Stimulated activated CD8-positive, alpha-beta memory T cell treated with anti-CD3 and anti-CD28 coated beads, Interleukin-15, amount 100 ng/mL, for 48 hours (primary cell): ENCODE measurements around the gene SMPDL3B.

Source experiments
- DNase-seq, 2 donors: peaks; one replicate each; pipeline ENCODE4 v3.0.0-alpha.2; 2020; ENCODE audit warnings: low read depth in 2 of 2

SMPDL3B gene, protein sequence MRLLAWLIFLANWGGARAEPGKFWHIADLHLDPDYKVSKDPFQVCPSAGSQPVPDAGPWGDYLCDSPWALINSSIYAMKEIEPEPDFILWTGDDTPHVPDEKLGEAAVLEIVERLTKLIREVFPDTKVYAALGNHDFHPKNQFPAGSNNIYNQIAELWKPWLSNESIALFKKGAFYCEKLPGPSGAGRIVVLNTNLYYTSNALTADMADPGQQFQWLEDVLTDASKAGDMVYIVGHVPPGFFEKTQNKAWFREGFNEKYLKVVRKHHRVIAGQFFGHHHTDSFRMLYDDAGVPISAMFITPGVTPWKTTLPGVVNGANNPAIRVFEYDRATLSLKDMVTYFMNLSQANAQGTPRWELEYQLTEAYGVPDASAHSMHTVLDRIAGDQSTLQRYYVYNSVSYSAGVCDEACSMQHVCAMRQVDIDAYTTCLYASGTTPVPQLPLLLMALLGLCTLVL

DNA sequence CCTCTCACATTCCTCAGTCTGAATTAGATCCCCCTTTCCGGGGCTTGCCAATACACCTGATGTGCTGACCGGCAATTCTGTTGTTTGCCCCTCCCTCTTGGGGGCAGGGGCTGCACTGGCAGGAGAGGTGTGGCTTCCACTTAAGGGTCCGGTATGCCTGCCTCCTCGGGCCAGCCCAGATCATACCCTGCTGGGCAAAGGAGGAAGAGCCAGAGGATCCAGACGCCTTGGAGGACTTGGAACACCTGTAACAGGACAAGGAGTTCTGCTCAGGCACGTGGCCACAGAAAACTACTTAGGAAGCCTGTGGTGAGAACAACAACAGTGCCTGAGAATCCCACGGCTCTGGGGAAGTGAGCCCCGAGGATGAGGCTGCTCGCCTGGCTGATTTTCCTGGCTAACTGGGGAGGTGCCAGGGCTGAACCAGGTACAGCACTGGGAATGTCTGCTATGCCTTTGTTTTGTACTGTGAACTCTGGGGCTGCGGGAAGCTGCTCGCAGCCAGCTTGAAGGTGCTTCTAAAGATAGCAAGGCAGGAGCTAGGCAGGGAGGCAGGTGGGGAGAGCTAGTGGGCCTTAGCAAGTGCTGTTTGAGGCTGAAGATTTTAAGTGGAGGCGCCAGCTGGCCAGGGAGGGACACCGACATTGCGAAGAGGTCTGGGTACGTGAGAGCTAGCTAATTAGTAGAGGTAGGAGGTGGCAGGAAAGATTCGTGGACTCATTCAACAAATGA, at the start of gene SMPDL3B:
SMPDL3B (plus strand) TSS at position 183 of the 732 bp plus-strand sequence; CDS start at position 367, 184 bp downstream.
- DNase-seq, result no peak

DNA sequence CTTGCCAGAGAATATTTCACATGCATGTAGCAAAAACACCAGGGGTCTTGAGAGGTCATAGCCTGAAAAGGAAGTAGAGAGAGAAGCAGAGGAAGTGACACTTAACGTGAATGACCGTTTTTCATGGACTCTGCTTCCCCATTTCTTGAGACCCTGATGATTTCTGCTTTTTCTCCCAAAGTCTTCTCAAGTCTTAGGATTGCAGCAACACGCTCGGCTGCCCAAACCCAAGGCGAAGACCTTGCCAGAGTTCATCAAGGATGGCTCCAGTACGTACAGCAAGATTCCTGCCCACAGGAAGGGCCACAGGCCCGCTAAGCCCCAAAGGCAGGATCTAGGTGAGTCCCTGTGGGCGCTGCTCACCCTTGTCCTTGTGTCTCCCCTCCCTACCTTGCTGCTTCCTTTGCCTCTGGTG, 49.7 kb upstream of the SMPDL3B start:
- DNase-seq, result no peak

DNA sequence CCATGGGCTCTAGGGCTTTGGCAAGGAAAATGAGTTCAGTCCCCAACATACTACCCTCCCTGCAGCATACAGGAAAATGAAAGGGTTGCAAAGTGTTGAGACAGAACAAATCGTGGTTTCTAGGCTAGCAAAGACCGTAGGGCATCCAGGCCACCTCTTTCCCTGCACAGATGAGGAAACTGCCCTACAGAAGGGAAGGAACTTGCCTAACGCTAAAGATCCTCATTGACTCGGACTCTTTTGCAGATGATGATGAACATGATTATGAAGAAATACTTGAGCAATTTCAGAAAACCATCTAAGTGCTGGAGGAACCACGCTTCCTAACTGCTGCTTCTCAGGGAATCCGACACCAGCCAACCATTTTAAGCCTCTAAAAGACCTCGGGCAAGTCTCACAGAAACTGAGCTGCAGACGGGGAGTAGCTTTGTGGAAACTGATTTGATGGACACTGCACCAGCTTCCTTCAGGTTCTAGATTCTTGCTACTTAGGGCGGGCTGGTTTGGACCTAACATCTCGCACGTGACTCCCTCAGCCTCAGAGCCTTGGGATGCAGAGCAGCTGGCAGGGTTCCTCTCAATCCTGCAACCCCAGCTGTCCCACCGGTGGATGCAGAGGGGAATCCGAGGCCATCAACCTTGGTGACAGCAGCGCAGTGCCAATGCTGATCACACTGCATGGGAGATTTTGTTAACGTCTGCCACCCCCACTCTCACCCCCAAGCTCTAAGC, 49.0 kb upstream of the SMPDL3B start:
- DNase-seq, result no peak

DNA sequence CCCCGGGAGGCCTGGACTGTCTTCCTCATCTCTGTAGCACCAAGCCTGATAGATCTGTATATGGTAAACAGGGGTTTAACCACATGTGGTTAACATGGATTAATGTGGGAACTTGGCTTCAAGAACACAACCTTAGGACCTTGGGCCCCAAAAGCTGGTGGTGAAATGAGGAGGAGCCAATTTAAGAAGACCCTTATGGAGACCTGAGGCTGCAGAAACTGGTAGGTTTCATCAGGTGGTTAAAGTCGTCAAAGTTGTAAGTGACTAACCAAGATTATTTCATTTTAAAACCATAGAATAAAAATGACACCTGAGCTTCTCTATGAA, 48.5 kb upstream of the SMPDL3B start:
- no peak for DNase-seq

DNA sequence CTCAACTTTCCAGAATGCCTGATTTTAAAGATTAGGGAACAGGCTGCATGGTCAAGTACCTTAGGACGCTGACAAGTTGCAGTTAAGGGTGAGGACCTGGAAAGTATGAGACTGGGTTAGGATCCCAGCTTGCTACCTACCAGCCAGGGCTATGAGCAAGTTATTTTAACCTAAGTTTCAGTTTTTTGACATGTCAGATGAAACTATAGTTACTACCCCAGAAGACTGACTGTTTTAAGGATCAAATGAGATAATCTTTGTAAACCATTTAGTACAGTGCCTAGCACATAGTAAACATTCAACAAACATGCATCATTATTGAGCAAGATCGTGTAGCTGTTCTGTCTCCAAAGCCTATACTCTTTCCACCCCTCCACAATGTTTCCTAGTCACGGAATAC, 48.1 kb upstream of the SMPDL3B start:
- no peak for DNase-seq

DNA sequence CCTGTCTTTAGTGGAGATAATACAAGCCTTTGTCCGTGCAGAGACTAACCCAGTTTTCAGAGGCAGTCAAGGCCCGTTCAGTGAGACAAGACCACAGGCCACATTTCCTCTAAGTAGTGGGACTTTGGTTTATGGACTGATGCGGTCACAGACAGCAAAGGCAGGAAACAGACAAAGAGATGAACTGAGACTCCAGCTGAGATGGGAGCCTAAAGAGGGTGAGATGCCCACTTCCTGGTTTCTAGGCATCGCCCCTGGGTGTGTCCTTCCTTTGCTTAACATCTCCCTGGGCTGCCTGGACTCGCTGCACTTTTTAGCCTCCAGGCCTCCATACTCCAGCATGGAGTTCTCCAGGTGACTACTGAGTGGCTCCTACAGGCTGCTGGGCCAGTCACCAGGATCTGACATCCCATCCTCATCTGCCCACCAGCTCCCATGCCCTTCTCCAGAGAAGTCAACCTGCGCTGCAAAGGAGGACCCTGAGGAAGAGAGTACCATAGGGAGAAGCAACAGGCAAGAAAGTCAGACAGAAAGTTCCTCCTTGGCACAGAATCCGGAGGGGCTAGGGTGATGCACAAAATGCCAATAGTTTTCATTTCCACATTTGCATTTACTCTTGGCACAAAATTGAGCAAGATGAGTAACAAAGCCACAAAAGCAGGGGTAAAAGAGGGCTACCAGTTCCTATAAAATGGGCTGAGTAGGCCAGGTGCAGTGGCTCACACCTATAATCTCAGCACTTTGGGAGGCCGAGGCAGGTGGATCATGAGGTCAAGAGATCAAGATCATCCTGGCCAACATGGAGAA, 47.4 kb upstream of the SMPDL3B start:
- DNase-seq, result no peak

DNA sequence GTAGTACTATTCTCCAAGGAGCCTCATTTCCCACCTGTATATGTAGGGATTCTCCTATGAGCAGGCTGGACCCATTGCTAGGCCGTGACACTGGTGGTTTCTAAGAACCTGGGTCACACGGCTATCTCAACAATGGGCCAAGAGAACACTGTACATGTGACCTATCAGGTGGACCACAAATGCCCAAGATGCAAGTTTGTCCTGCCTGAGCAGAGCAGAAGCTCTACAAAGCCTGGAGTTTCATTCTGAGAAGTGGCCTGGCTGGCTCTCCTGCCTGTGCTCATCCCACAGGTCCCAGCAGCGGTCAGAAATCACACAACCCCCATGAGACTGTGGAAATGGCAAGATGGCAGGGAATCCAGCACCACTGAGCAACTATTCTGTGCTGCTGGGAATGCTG, 45.3 kb upstream of the SMPDL3B start:
- DNase-seq, result no peak

DNA sequence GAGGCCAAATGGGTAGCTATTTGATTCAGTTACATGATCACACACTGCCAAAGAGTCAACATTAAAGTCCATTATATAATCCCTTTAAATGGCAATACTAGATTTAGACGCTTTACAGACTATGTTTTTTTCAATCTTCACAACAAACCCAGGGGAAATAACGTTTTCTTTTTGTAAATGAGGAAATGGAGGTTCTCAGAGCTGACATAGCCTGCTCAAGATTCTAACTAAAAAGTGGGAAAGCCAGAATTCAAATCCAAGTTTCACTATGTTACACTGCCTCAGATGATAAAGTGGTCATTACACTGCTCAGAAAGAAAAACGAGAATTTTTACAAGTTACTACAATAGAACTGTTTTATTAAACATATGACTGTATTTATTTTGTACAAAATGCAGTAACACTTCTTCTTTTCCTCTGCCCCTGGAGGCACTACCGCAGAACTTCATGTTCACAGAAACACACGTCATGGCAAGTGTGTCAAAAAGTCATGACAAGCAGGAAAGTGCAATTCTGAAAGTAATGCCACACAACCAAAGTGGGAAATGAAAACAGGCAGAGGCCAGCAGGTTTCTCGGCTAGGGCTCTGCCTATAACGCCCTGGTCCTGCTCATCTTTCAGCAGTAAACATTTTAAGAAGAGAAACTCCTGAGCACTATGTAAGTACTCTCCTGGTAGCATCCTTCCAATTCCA, 43.5 kb upstream of the SMPDL3B start:
- no peak for DNase-seq

DNA sequence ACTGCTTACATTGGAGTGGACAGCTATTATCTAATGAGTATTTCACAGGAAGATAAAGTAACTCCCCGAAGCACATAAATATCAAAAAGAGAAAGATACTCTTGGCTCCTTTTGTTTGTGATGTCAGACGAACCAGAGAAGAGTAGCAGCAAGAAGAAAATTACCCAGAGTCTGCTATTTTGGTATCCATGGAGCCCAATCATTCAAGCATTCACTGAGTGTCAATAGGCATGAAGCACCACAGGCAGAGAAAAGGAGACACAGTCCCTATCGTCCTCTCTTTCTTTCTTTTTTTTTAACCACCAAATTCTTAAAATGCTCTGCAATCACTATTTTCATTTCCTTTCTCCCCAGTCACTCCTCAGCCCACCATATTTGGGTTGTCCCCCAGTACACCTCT, 40.3 kb upstream of the SMPDL3B start:
- no peak for DNase-seq

DNA sequence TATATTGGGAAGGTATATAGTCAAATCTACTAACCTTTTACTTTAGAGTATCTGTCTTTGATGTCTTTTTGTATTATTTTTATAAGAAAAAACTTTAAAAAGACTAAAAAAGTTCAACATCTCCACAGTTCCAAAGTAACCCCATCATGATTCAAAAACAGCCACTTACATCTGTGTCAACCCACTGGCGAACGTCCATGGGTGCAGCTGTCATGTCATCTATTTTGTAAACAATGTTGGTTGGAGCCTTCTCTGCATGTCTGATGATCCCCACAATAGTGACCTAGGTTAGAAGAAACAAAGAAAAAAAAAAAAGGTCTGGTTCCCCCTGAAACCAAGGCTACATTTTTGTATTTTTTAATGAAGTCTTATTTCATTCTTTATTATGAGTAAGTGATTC, 28.0 kb upstream of the SMPDL3B start:
- no peak for DNase-seq

DNA sequence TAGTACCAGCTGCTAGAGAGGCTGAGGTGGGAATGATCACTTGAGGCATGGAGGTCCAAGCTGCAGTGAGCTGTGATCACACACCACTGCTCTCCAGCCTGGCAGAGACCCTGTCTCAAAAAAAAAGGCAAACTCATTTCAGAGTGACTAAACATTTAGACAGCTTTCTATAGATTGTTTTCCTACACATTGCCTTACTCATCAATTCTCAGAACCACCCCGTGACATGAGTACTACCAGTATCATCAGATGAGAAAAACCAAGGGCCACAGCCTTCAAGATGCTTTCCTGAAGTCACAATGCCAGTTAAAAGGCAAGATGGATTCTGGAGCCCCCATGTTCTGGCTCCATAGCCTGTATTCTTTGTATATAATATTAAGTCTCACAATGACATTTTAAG, 22.4 kb upstream of the SMPDL3B start:
- DNase-seq, result no peak

DNA sequence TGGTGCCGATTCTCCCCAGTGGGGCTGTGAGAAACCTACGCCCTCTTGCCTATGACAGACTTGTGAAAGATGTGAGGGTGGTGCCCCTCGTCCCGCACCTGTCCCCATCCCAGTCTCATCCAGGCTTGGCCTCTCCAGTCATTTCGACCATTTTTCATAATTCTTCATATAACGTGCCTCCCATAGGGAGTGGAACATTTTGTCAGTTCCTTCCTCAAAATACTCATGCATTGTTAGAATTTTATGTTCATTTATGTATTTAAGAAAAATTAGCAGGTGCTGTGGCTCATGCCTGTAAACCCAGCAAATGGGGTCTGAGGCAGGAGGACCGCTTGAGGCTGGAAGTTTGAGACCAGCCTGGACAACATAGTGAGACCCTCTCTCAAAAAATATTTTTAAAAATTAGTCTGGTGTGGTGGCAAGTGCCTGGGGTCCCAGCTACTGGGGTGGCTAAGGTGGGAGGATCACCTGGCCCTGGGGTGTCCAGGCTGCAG, 19.7 kb upstream of the SMPDL3B start:
- DNase-seq, result no peak

DNA sequence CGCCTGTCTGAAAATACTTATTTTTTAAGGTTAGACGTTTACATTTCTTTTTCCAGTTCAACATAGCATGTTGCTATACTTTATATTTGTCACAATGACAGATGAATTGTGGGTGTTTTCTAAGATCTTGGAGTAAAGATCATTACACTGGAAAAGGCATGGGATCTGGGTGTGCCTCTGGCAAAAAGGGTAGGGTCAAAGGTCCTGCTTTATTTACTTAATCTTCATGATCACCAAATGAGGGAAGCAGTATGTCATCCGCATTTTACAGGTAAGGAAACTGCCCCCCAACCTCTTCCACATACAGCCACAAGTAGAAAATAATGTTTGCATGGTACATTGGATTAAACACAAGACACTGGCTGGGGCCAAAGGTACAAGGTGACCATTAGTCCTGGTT, 12.5 kb upstream of the SMPDL3B start:
- DNase-seq, result no peak

DNA sequence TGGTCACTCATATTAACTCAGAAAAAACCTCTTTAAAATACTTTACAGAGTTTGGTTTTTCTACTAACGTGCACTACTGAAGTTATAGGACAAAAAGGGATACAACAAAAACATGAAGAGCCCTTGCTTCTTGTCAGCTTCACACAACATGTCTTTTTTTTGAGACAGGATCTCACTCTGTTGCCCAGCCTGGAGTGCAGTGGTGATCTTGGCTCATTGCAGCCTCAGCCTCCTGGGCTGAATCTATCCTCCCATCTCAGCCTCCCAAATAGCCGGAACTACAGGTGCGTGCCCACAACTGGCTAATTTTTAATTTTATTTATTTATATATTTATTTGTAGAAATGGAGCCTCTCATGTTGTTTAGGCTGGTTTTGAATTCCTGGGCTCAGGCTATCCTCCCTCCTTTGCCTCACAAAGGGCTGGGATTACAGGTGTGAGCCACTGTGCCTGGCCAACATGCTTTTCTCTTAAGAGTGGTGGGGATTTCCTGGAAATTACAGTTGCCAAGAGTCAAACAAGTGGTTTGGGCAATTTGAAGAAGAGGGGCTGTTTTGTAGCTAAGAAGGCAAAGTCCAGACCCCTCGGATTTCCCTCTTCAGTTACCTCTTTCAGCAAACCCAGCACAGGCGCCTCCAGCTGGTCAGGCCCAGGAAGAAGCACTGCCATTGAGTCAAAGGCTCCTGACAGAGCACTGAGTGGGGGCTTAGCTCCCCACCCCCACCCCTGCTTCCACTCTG, 6.4 kb upstream of the SMPDL3B start:
- DNase-seq, result no peak

DNA sequence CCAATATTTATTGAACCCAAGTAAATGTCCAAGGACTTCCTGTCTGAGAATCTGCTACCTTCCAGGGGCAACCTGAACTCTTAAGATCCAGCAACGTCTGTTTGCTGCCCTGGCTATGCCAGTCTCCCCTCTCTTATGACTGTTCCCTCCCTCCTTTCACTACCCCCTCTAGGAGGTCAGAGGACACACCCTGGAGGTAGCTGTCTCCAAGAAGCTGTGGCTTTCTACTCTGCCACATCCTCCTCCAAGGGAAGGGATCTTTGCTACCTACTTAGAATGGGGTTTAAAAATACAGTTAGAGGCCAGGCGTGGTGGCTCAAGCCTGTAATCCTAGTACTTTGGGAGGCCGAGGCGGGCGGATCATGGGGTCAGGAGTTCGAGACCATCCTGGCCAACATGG, 3.6 kb upstream of the SMPDL3B start:
- DNase-seq, result no peak

DNA sequence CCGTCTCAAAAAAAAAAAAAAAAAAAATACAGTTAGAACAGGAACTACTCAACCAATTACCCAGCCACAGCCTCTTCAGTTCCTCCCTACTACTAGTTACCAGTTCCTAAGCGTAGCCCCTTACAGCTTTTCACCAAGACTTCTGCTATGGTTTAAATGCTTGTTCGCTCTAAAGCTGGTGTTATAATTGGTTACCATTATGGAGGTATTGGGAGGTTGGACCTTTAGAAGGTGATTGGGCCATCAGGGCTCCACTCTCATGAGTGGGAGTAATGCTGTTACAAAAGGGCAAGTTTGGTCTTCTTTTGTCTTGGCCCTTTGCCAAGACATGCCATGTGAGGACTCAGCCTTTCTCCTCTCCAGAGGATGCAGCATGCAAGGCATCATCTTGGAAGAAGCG, 3.0 kb upstream of the SMPDL3B start:
- DNase-seq, result no peak

DNA sequence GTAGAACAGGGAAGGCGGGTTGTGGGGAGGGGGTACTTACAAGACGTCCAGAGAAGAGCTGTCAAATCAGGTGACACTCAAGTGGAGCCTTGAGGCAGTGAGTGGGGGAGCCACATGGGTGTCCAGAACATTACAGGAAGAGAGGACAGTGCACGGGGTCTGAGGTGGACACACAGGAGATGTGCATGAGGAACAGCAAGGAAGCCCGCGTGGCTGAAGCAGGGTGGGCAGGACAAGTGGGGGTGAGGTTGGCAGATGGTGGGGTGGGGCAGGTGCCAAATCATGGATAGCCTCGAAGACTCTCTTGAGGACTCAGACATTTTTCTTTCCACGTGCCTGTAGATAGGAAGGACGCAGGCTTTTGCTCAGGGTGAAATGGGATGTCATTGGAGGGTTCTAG, 921 bp downstream of the SMPDL3B start:
- no peak for DNase-seq

DNA sequence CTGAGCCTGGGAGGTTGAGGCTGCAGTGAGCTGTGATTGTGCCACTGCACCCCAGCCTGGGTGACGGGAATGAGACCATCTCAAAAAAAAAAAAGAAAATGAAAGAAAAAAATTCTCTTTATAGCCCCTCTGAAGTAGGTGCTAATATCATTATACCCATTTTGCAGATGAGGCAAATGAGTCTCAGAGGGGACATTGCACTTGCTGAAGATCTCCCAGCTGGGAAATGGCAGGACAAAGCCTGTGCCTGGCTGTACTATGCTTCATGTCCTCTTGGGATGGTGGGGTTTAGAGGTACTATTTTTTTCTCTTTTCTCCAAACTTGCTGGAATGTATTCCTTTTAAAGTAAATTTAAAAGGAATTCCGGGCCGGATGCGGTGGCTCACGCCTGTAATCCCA, 1.6 kb downstream of the SMPDL3B start:
- DNase-seq, result no peak

DNA sequence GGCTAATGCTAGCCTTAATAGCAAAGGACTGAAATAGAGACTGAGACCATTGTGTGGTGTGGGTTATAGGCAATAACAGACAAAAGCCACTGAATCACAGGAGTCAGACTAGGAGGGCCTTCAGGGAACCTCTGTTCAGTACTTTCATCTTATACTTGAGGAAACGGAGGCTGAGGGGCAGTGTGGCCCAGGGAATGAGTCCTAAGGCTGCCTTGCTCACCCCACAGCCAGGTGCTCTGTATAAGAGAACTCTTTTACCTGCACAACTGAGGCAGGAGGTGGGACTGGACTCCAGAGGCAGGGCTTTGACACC, 2.7 kb downstream of the SMPDL3B start:
- DNase-seq, result no peak

DNA sequence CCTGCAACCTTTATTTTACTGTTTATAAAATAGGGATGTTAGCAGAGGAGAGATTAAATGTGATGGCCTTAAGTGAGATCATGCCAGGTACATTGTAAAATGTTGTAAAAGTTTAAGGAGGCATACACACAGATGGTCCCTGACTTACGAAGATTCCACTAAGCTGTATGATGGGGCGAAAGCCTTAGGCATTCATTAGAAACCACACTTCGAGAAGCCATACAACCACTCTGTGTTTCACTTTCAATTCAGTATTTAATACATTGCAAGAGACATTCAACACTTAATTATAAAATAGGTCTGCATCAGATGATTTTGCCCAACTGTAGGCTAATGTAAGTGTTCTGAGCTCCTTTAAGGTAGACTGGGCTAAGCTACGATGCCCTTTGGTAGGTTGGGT, 3.7 kb downstream of the SMPDL3B start:
- no peak for DNase-seq

DNA sequence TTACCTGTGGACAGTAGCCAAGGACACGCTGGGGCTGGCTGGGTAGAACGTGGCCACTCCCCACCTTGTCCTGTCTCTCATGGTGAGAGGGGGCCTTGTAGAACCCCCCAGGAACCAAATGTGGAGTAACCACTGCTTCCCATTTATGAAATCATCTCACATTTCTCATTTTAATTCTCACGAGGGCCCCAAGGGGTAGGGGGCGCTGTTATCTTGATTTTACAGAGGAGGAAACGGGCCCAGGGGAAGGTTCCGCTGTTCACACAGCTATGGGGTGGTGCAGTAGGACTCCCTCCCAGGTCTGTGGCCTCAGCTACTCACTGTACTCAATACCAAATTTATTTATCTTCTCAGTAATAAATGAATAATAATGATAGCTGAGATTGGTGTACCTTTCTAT, 5.5 kb downstream of the SMPDL3B start:
- peak; percentile 36 to 41 for DNase-seq
